Kidney epithelial cell (primary cell): ENCODE results near the gene MAGEB6. TPM values are rescaled to one million over a fixed set of nuclear protein-coding genes. Genes with fewer than 3 reads are reported as not detected.

Source experiments
- DNase-seq: peaks from one replicate; pipeline ENCODE4 v3.0.0-alpha.2; 2010; ENCODE audit warnings: low read depth
- H3K27me3 ChIP-seq: 2 replicates; pipeline ENCODE4 v1.6.0; 2011; ENCODE audit warnings: low read length; ENCODE audit not compliant: control insufficient read depth, insufficient read depth
- H3K36me3 ChIP-seq: 2 replicates; pipeline ENCODE4 v1.5.1; 2011; ENCODE audit warnings: low read length; ENCODE audit not compliant: control insufficient read depth, insufficient read depth
- H3K4me3 ChIP-seq: 2 replicates; pipeline ENCODE4 v1.5.1; 2011; ENCODE audit warnings: low read depth, mild to moderate bottlenecking, control low read depth, low read length
- total RNA-seq: library from RNA; depleted of rRNA; stranded (reverse); fragments of >200 nt; gene quantifications from 2 replicates; pipeline ENCODE4 v1.2.3, GENCODE V29; 2015
- TF ChIP-seq, protein P1 (sequence below): IDR thresholded peaks from 2 replicates; pipeline ENCODE4 v1.5.1; 2011; ENCODE audit warnings: mild to moderate bottlenecking, moderate library complexity, low read length, control low read depth, inconsistent platforms; ENCODE audit not compliant: insufficient read depth, poor library complexity, severe bottlenecking

The MAGEB6 gene
- total RNA-seq, 1 donor from 2014 or later, result not detected

GRCh38 chrX:26215869-26216268, 23.6 kb downstream of the MAGEB6 start, which contains the start of gene MAGEB5:
Gene MAGEB5 (plus strand): TSS chrX:26216169. CDS start chrX:26217302, 1,133 bp downstream.
- no peaks in the 10 kb centered on the region for H3K27me3 ChIP-seq
- TF ChIP-seq, protein P1, sequence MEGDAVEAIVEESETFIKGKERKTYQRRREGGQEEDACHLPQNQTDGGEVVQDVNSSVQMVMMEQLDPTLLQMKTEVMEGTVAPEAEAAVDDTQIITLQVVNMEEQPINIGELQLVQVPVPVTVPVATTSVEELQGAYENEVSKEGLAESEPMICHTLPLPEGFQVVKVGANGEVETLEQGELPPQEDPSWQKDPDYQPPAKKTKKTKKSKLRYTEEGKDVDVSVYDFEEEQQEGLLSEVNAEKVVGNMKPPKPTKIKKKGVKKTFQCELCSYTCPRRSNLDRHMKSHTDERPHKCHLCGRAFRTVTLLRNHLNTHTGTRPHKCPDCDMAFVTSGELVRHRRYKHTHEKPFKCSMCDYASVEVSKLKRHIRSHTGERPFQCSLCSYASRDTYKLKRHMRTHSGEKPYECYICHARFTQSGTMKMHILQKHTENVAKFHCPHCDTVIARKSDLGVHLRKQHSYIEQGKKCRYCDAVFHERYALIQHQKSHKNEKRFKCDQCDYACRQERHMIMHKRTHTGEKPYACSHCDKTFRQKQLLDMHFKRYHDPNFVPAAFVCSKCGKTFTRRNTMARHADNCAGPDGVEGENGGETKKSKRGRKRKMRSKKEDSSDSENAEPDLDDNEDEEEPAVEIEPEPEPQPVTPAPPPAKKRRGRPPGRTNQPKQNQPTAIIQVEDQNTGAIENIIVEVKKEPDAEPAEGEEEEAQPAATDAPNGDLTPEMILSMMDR, result no peak

GRCh38 chrX:26219351-26219750, 27.1 kb downstream of the MAGEB6 start:
- Histone ChIP-seq H3K4me3 (no peak overlapping the region), H3K36me3 (no peaks in the 10 kb centered on the region), H3K27me3 (no peaks in the 10 kb centered on the region)
- no peak for DNase-seq
- TF ChIP-seq, protein P1, result no peak

More at GRCh38 chrX:26215869-26216268, 23.6 kb downstream of the MAGEB6 start, which contains the start of gene MAGEB5:
- DNase-seq, result no peak
- no peaks in the 10 kb centered on the region for H3K36me3 ChIP-seq
- no peak within 1 kb of the TSS for H3K4me3 ChIP-seq

DNA sequence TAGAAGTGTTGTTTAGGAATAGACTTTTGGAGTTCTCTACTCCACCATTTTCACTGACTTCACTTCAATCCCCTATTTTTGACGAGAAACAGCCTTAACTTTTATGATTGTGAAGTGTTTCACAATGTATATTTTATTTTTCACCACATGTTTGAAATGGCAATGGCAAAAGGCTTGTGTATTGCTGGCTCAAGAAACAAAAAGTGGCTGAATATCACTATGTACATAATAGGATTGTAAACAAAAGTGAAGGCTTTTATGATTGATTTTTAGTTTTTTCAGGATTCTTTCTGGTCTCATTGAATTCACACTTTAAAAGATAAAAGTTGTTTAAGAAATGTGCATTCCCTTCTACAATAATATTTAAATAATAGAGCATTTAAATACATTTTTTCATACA, 41.9 kb downstream of the MAGEB6 start:
- DNase-seq, result no peak
- Histone ChIP-seq H3K36me3 (no peaks in the 10 kb centered on the region), H3K27me3 (no peaks in the 10 kb centered on the region)

More for the DNA sequence above, 41.9 kb downstream of the MAGEB6 start:
- TF ChIP-seq, protein P1, result no peak
- H3K4me3 ChIP-seq, result no peak overlapping the region

Other genes with a start within 250 kb of the MAGEB6 start
- gene MAGEB18, start 54.1 kb upstream of the MAGEB6 start, total RNA-seq, result not detected in 2 replicates
- not detected in 2 replicates for gene MAGEB6B, start 31.8 kb upstream of the MAGEB6 start, total RNA-seq
- not detected in 2 replicates for gene MAGEB5, start 23.7 kb downstream of the MAGEB6 start, total RNA-seq